K562 (cell line): ENCODE results near the gene NEUROD2. TPM values are rescaled to one million over a fixed set of nuclear protein-coding genes. Genes with fewer than 3 reads are reported as not detected.
A peak's percentile ranks its signal among the peaks of the same experiment; 100 is the strongest.

ENCODE experiments used
- ATF4 ChIP-seq: fragments of 450-650 bp; formaldehyde crosslinking; IDR thresholded peaks from 2 replicates; pipeline ENCODE4 v1.4.0; 2022; ENCODE audit warnings: mild to moderate bottlenecking, moderate library complexity
- GTF2F1 ChIP-seq: IDR thresholded peaks from 2 replicates; pipeline ENCODE4 v1.6.1; 2011; ENCODE audit warnings: low read depth, low read length, improper control_type of control experiment
- NR4A1 ChIP-seq, 2 experiments: fragments of 250-450 bp in 1 of 2; fragments of 450-650 bp in 1 of 2; sonication (Bioruptor Pico) in 1 of 2; IDR thresholded peaks; 2 replicates each; pipeline versions ENCODE4 v1.4.0 to v1.6.1; 2016 to 2020; ENCODE audit warnings: mild to moderate bottlenecking in 2 of 2, missing compliant biosample characterization in 1 of 2, missing genetic modification characterization in 1 of 2, moderate library complexity in 1 of 2
- PHF20 ChIP-seq: fragments of 450-650 bp; IDR thresholded peaks from 2 replicates; pipeline ENCODE4 v1.6.1; 2018; ENCODE audit not compliant: partially characterized antibody
- PRPF4 ChIP-seq: fragments of 200-400 bp; formaldehyde crosslinking; IDR thresholded peaks from one replicate; pipeline ENCODE4 v1.6.1; 2017; ENCODE audit warnings: low read length, low read depth, mild to moderate bottlenecking; ENCODE audit not compliant: insufficient read depth, poor library complexity, severe bottlenecking
- SMC3 ChIP-seq: conservative IDR thresholded peaks from 2 replicates; pipeline ENCODE4 v1.6.1; 2011; ENCODE audit warnings: low read depth, low read length, improper control_type of control experiment; ENCODE audit not compliant: insufficient read depth
- STAT5A ChIP-seq: IDR thresholded peaks from 2 replicates; pipeline ENCODE4 v1.6.1; 2012; ENCODE audit warnings: low read length, inconsistent platforms, borderline replicate concordance
- ZNF24 ChIP-seq: fragments of 450-650 bp; IDR thresholded peaks from 2 replicates; pipeline ENCODE4 v1.6.1; 2016
- ZNF512 ChIP-seq: IDR thresholded peaks from 2 replicates; pipeline ENCODE4 v1.6.1; 2016; ENCODE audit warnings: missing genetic modification characterization, missing compliant biosample characterization
- ZNF79 ChIP-seq: fragments of 250-450 bp; sonication (Bioruptor Pico); IDR thresholded peaks from 2 replicates; pipeline ENCODE4 v1.4.0; 2020; ENCODE audit warnings: low read depth, mild to moderate bottlenecking, moderate library complexity
- polyA plus RNA-seq, 8 experiments: library from polyadenylated mRNA; depleted of rRNA in 4 of 8; stranded (reverse) in 5 of 8; unstranded in 3 of 8; fragments of >200 nt; fragmentation: Nextera tagmentation in 2 of 8; fragmentation: Illumina TruSeq in 1 of 8; extraction: Ambion mirVana in 2 of 8; extraction: Trizol in 1 of 8; gene quantifications; 2 replicates each; pipeline versions ENCODE4 v1.2.1 to v1.2.3, GENCODE V29; 2011 to 2014; ENCODE audit warnings: inconsistent platforms in 1 of 8, missing spikeins in 1 of 8
- total RNA-seq, 7 experiments: library from RNA; depleted of rRNA in 6 of 7; stranded (reverse); fragments of >200 nt in 6 of 7; fragmentation: Illumina TruSeq in 2 of 7; extraction: Trizol in 2 of 7; gene quantifications; 2 replicates each; pipeline versions ENCODE4 v1.2.1 to v1.2.3, GENCODE V29; 2011 to 2021; ENCODE audit warnings: low replicate concordance in 1 of 7
- TF ChIP-seq, protein P1 (sequence below), 2 experiments: IDR thresholded peaks; 2 replicates each; pipeline ENCODE4 v1.6.1; 2011; ENCODE audit warnings: borderline replicate concordance in 1 of 2, control low read depth in 1 of 2, low read depth in 1 of 2, low read length in 1 of 2, mild to moderate bottlenecking in 1 of 2, mixed read lengths in 1 of 2, moderate library complexity in 1 of 2; ENCODE audit not compliant: insufficient read depth in 1 of 2, insufficient read length in 1 of 2, poor library complexity in 1 of 2, severe bottlenecking in 1 of 2; ENCODE audit errors: extremely low read depth in 1 of 2

Gene NEUROD2
- total and polyA plus RNA-seq, 9 of the 15 experiments (the other 6 are each of a cell fraction or from before 2014, with no cell fraction given) = not detected

- TF ChIP-seq ATF4 (no peak), GTF2F1 (no peak), NR4A1 (CRISPR knock-in tag; IDR thresholded peaks at IDR 0.05) (no peak), NR4A1 (tag; IDR thresholded peaks at IDR 0.05) (no peak), ZNF512 (tag) (no peak), STAT5A (no peak), PHF20 (no peak), ZNF79 (CRISPR knock-in tag) (no peak), PRPF4 (no peak), SMC3 (peak; percentile 39; the same call in 1 of the 2 replicates), ZNF24 (no peak)
- TF ChIP-seq, protein P1, sequence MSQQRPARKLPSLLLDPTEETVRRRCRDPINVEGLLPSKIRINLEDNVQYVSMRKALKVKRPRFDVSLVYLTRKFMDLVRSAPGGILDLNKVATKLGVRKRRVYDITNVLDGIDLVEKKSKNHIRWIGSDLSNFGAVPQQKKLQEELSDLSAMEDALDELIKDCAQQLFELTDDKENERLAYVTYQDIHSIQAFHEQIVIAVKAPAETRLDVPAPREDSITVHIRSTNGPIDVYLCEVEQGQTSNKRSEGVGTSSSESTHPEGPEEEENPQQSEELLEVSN (IDR thresholded peaks at IDR 0.05; ENCODE audit: borderline replicate concordance in 1 of 2, extremely low read depth in 1 of 2, insufficient read depth in 1 of 2, insufficient read length in 1 of 2, low read depth in 1 of 2, low read length in 1 of 2, poor library complexity in 1 of 2, severe bottlenecking in 1 of 2) = no peak
Observed at GRCh38 chr17:39634384-39634871, 26.7 kb upstream of the NEUROD2 start (continued).
